Mesendoderm (in vitro differentiated cells): Measurements from ENCODE around the gene WBP1L.
"Not testable (repeated sequence)": the region's sequence is repeated elsewhere in the genome, so short reads cannot be mapped to it uniquely, and the experiment has no call there.

Source experiments
- DNase-seq: peaks from one replicate; pipeline ENCODE4 v3.0.0; 2013
- H2AK5ac ChIP-seq: 2 replicates; pipeline ENCODE4 v1.6.1; 2013; ENCODE audit warnings: low read length, inconsistent platforms
- H2BK120ac ChIP-seq: 2 replicates; pipeline ENCODE4 v1.6.1; 2013; ENCODE audit warnings: low read depth, mild to moderate bottlenecking, low read length, moderate library complexity, mixed read lengths
- H2BK15ac ChIP-seq: replicated peaks from 2 replicates; pipeline ENCODE4 v1.6.1; 2013; ENCODE audit warnings: low read depth, mild to moderate bottlenecking, moderate library complexity
- H2BK5ac ChIP-seq: 2 replicates; pipeline ENCODE4 v1.6.1; 2013; ENCODE audit warnings: low read length, inconsistent platforms
- H3K18ac ChIP-seq: 2 replicates; pipeline ENCODE4 v1.6.1; 2013; ENCODE audit warnings: mild to moderate bottlenecking, low read length, mixed read lengths
- H3K23ac ChIP-seq: one replicate; pipeline ENCODE4 v1.6.1; 2013; ENCODE audit warnings: low read length
- H3K27ac ChIP-seq: 2 replicates; pipeline ENCODE4 v1.5.1; 2013; ENCODE audit warnings: low read depth, mild to moderate bottlenecking, inconsistent platforms, low read length, moderate library complexity
- H3K27me3 ChIP-seq: 2 replicates; pipeline ENCODE4 v1.6.1; 2013; ENCODE audit warnings: low read length, control low read depth, mild to moderate bottlenecking, inconsistent platforms; ENCODE audit not compliant: insufficient read depth, poor library complexity
- H3K36me3 ChIP-seq: 2 replicates; pipeline ENCODE4 v1.6.1; 2013; ENCODE audit warnings: low read length, inconsistent platforms; ENCODE audit not compliant: control insufficient read depth, insufficient read depth
- H3K4ac ChIP-seq: one replicate; pipeline ENCODE4 v1.6.1; 2013; ENCODE audit warnings: low read depth, mild to moderate bottlenecking, low read length, moderate library complexity
- H3K4me1 ChIP-seq: 2 replicates; pipeline ENCODE4 v1.6.1; 2013; ENCODE audit warnings: low read depth, low read length, inconsistent platforms; ENCODE audit not compliant: control insufficient read depth
- H3K4me2 ChIP-seq: 2 replicates; pipeline ENCODE4 v1.6.1; 2013; ENCODE audit warnings: low read length
- H3K4me3 ChIP-seq: 2 replicates; pipeline ENCODE4 v1.5.1; 2013; ENCODE audit warnings: mild to moderate bottlenecking, low read length
- H3K56ac ChIP-seq: one replicate; pipeline ENCODE4 v1.6.1; 2013; ENCODE audit warnings: low read length
- H3K79me1 ChIP-seq: 2 replicates; pipeline ENCODE4 v1.6.1; 2013; ENCODE audit warnings: low read length, inconsistent platforms
- H3K79me2 ChIP-seq: 2 replicates; pipeline ENCODE4 v1.6.1; 2013; ENCODE audit warnings: mild to moderate bottlenecking, low read length; ENCODE audit not compliant: control insufficient read depth, insufficient read depth
- H3K9ac ChIP-seq: 2 replicates; pipeline ENCODE4 v1.6.1; 2013; ENCODE audit warnings: low read length, inconsistent platforms
- H4K5ac ChIP-seq: one replicate; pipeline ENCODE4 v1.6.1; 2013; ENCODE audit warnings: low read length
- H4K8ac ChIP-seq: one replicate; pipeline ENCODE4 v1.6.1; 2013; ENCODE audit warnings: low read depth, mild to moderate bottlenecking, control low read depth, low read length, moderate library complexity
- WGBS: extraction: QIAGEN DNeasy Blood & Tissue Kit; methylation state at CpG from one replicate; pipeline ENCODE4 v1.1.7; 2013; ENCODE audit warnings: low lambda C conversion rate, missing lambda C conversion rate; ENCODE audit not compliant: insufficient coverage; ENCODE audit errors: extremely low coverage; 5-methylcytosine and 5-hydroxymethylcytosine counted together

The WBP1L gene

DNA sequence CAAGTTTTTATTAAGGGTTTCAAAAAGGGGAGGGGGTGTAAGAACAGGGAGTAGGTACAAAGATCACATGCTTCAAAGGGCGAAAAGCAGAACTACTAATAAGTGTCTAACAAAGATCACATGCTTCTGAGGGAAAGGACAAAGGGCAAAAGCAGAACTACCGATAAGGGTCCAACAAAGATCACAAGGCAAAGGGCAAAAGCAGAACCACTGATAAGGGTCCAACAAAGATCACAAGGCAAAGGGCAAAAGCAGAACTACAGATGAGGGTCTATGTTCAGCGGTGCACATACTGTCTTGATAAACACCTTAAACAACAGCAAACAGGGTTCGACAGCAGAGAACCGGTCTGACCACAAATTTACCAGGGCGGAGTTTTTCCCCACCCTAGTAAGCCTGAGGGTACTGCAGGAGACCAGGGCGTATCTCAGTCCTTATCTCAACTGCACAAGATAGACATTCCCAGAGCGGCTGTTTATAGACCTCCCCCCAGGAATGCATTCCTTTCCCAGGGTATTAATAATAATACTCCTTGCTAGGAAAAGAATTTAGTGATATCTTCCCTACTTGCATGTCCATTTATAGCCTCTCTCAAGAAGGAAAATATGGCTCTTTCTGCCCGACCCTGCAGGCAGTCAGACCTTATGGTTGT, 94.7 kb downstream of the WBP1L start:
- not testable (repeated sequence) for H3K4me3 ChIP-seq, H3K79me2 ChIP-seq, H3K4me1 ChIP-seq, DNase-seq, H3K56ac ChIP-seq, H4K8ac ChIP-seq, H4K5ac ChIP-seq, H3K9ac ChIP-seq, H2BK120ac ChIP-seq, H3K27me3 ChIP-seq, H3K4me2 ChIP-seq, H2BK5ac ChIP-seq, H2BK15ac ChIP-seq, H3K18ac ChIP-seq, H3K79me1 ChIP-seq, H3K23ac ChIP-seq, H3K4ac ChIP-seq, H2AK5ac ChIP-seq, H3K27ac ChIP-seq, H3K36me3 ChIP-seq
- no CpG with 5 or more reads among the region's 9 CpGs for WGBS

DNA sequence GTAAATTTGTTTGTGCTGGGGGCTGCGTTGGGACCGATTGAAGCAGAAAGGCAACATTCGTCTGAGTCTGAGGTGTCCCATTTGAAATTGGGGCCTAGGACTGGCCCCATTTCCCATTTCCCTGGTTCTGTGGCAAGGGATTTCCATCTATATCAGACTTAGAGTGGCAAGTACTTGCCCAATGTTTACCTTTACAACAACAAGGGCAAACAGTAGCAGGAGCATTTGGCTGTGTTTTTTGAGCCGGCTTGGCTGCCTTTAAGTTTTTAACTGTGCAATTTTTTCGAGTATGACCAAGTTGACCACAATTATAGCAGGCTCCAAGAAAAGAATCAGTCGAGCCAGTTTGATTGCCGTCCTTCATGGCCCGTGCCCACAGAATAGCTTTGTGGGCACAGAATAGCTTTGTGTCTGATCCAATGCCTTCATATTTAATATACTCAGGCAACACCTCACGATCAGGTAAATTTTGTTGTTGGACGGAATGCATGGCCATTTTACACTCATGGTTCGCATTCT, 98.1 kb downstream of the WBP1L start:
- H2AK5ac ChIP-seq = no peak overlapping the region
- H2BK120ac ChIP-seq = no peak overlapping the region
- H3K27me3 ChIP-seq = no peaks in the 10 kb centered on the region
- H3K79me2 ChIP-seq = no peaks in the 10 kb centered on the region
- H2BK5ac ChIP-seq = no peak overlapping the region
- H3K4me2 ChIP-seq = no peak overlapping the region
- no peak overlapping the region for H3K27ac ChIP-seq
- H3K4me3 ChIP-seq = no peak overlapping the region
- DNase-seq = no peak
- H3K79me1 ChIP-seq = no peaks in the 10 kb centered on the region
- no peak overlapping the region for H3K4ac ChIP-seq
- no peak overlapping the region for H3K56ac ChIP-seq
- H3K9ac ChIP-seq = no peak overlapping the region
- H3K4me1 ChIP-seq = no peaks in the 10 kb centered on the region
- no peak overlapping the region for H2BK15ac ChIP-seq
- no peak overlapping the region for H3K23ac ChIP-seq
- H4K8ac ChIP-seq = no peak overlapping the region
- no peak overlapping the region for H3K18ac ChIP-seq
- H4K5ac ChIP-seq = no peak overlapping the region
- no peaks in the 10 kb centered on the region for H3K36me3 ChIP-seq
- WGBS = no CpG with 5 or more reads among the region's 11 CpGs

DNA sequence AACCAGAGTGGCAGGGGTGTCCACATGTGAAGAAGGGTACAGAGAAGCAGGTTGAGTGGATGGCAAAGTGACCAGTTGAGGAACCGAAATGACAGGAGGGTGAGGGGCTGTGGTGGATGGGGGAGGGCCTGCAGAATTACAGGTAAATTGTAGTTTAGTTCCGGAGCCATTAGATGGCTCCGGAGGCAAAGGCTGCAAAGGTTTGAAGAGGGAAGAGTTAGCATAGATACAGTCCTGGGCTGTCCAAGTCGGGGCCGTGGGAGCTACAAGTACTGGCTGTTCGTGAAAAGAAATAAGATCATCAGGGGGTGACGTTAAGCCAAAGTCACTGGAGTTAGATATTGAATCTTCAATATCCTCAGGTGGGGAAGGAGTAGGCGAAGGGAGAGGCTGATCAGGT, 99.4 kb downstream of the WBP1L start:
- H2BK120ac ChIP-seq, H2AK5ac ChIP-seq, H3K27me3 ChIP-seq, H2BK5ac ChIP-seq, H2BK15ac ChIP-seq, H3K36me3 ChIP-seq, H4K5ac ChIP-seq, H3K79me1 ChIP-seq, H3K79me2 ChIP-seq, H3K27ac ChIP-seq, H4K8ac ChIP-seq, H3K9ac ChIP-seq, H3K18ac ChIP-seq, H3K4ac ChIP-seq, H3K4me2 ChIP-seq, H3K56ac ChIP-seq, H3K4me3 ChIP-seq, H3K4me1 ChIP-seq, H3K23ac ChIP-seq: not testable (repeated sequence)
- no CpG with 5 or more reads among the region's 8 CpGs for WGBS
- DNase-seq = peak; percentile 22

DNA sequence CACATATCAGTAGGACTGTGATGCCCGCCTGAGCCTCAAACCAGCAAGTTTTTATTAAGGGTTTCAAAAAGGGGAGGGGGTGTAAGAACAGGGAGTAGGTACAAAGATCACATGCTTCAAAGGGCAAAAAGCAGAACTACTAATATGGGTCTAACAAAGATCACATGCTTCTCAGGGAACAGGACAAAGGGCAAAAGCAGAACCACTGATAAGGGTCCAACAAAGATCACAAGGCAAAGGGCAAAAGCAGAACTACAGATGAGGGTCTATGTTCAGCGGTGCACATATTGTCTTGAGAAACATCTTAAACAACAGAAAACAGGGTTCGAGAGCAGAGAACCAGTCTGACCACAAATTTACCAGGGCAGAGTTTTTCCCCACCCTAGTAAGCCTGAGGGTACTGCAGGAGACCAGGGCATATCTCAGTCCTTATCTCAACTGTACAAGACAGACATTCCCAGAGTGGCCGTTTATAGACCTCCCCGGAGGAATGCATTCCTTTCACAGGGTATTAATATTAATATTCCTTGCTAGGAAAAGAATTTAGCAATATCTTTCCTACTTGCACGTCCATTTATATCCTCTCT, 100.5 kb downstream of the WBP1L start:
- H3K27me3 ChIP-seq, H3K4ac ChIP-seq, H3K79me2 ChIP-seq, H3K4me3 ChIP-seq, H3K23ac ChIP-seq, H3K4me2 ChIP-seq, H3K56ac ChIP-seq, H3K27ac ChIP-seq, H2BK120ac ChIP-seq, H4K5ac ChIP-seq, H2BK5ac ChIP-seq, H3K18ac ChIP-seq, H3K4me1 ChIP-seq, H3K9ac ChIP-seq, H2BK15ac ChIP-seq, H4K8ac ChIP-seq, DNase-seq, H3K36me3 ChIP-seq, H2AK5ac ChIP-seq, H3K79me1 ChIP-seq: not testable (repeated sequence)
- WGBS = no CpG with 5 or more reads among the region's 6 CpGs

DNA sequence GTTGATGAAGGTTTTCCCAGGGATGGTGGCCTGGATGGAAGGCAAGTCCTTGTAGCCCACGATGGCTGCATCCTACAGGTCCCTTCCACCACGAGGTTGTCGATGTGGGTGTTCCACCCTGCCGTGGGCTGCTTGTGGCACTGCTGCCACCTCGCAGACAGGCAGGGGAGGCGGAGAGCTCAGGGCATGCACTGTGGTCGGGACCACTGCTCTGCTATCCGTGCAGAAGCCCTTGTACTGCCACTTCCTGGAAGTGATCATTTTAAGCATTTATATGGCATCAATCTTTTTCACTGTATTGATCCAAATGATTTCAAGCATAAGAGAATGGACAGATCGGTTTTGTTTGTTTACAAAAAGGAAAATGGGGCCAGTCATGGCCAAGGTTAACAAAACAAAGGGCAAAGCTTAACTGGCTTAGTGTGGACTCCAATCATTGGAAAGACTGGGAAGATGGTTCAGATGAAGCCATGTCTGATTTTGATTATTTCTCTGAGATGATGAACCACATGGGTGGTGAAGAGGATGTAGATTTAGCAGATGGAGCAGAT, 101.7 kb downstream of the WBP1L start:
- Histone ChIP-seq H3K4ac (no peak overlapping the region), H4K8ac (no peak overlapping the region), H3K4me1 (no peaks in the 10 kb centered on the region), H3K79me2 (no peaks in the 10 kb centered on the region), H3K9ac (no peak overlapping the region), H2AK5ac (no peak overlapping the region), H3K18ac (no peak overlapping the region), H3K56ac (no peak overlapping the region), H3K23ac (no peak overlapping the region), H2BK5ac (no peak overlapping the region), H3K27me3 (no peaks in the 10 kb centered on the region), H3K27ac (no peak overlapping the region), H2BK120ac (no peak overlapping the region), H3K4me2 (no peak overlapping the region), H3K36me3 (no peaks in the 10 kb centered on the region), H3K4me3 (no peak overlapping the region), H4K5ac (no peak overlapping the region), H3K79me1 (no peaks in the 10 kb centered on the region), H2BK15ac (no peak overlapping the region)
- WGBS = no CpG with 5 or more reads among the region's 9 CpGs
- no peak for DNase-seq
